Nephron (organoid): ENCODE results near the gene TMEM200B.
"Not testable (repeated sequence)": the region's sequence is repeated elsewhere in the genome, so short reads cannot be mapped to it uniquely, and the experiment has no call there.

Experiments
- H3K27ac Mint-ChIP-seq, 3 experiments: 2 replicates each; pipeline ENCODE4 v1.8.0; 2020; ENCODE audit warnings: mixed read lengths in 3 of 3, mild to moderate bottlenecking in 2 of 3, moderate library complexity in 1 of 3
- H3K27me3 Mint-ChIP-seq: 2 replicates; pipeline ENCODE4 v1.8.0; 2021; ENCODE audit warnings: low read depth, mild to moderate bottlenecking, moderate library complexity, mixed read lengths
- H3K36me3 Mint-ChIP-seq: 2 replicates; pipeline ENCODE4 v1.8.0; 2020; ENCODE audit warnings: low read depth, mixed read lengths
- H3K4me1 Mint-ChIP-seq: 2 replicates; pipeline ENCODE4 v1.8.0; 2020; ENCODE audit warnings: mixed read lengths
- H3K4me3 Mint-ChIP-seq, 3 experiments: 2 replicates each; pipeline ENCODE4 v1.8.0; 2020; ENCODE audit warnings: mild to moderate bottlenecking in 3 of 3, mixed read lengths in 3 of 3, moderate library complexity in 2 of 3
- H3K9me3 Mint-ChIP-seq: 2 replicates; pipeline ENCODE4 v1.8.0; 2020; ENCODE audit warnings: mixed read lengths
- TF ChIP-seq, protein P1 (sequence below), 3 experiments: fragments of 200-600 bp; sonication (generic); IDR thresholded peaks; one replicate each; pipeline ENCODE4 v1.5.0; 2021; ENCODE audit warnings: antibody characterized with exemption in 3 of 3; ENCODE audit not compliant: unreplicated experiment in 3 of 3

The TMEM200B gene

DNA sequence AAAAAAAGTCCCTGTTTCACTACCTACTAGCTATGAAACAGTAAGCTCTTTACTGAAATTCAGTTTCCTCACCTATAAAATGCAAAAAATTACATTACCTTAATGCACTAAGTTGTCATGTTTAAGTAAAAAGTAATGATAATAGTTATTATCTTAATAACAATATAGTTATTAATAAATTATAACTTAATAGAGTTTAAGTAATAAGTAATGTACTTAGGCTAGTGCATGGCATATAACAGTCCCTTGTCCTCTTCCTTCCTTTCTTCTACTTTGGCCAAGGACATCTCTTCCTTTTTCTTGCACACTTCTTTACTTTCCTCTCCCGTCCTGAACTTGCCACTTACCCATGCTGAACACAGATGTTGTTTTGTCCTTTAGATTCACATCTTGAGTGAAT is 9.0 kb downstream of the TMEM200B start:
- H3K4me3 Mint-ChIP-seq: no peak overlapping the region
- H3K36me3 Mint-ChIP-seq: peaks cover 42% of the 10 kb centered on the region
- no peak overlapping the region for H3K27ac Mint-ChIP-seq
- no peaks in the 10 kb centered on the region for H3K9me3 Mint-ChIP-seq
- peaks cover 5% of the 10 kb centered on the region for H3K4me1 Mint-ChIP-seq
- TF ChIP-seq, protein P1, sequence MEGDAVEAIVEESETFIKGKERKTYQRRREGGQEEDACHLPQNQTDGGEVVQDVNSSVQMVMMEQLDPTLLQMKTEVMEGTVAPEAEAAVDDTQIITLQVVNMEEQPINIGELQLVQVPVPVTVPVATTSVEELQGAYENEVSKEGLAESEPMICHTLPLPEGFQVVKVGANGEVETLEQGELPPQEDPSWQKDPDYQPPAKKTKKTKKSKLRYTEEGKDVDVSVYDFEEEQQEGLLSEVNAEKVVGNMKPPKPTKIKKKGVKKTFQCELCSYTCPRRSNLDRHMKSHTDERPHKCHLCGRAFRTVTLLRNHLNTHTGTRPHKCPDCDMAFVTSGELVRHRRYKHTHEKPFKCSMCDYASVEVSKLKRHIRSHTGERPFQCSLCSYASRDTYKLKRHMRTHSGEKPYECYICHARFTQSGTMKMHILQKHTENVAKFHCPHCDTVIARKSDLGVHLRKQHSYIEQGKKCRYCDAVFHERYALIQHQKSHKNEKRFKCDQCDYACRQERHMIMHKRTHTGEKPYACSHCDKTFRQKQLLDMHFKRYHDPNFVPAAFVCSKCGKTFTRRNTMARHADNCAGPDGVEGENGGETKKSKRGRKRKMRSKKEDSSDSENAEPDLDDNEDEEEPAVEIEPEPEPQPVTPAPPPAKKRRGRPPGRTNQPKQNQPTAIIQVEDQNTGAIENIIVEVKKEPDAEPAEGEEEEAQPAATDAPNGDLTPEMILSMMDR (IDR thresholded peaks at IDR 0.05; ENCODE audit: unreplicated experiment in 3 of 3): no peak
- H3K27me3 Mint-ChIP-seq: peaks cover 13% of the 10 kb centered on the region

DNA sequence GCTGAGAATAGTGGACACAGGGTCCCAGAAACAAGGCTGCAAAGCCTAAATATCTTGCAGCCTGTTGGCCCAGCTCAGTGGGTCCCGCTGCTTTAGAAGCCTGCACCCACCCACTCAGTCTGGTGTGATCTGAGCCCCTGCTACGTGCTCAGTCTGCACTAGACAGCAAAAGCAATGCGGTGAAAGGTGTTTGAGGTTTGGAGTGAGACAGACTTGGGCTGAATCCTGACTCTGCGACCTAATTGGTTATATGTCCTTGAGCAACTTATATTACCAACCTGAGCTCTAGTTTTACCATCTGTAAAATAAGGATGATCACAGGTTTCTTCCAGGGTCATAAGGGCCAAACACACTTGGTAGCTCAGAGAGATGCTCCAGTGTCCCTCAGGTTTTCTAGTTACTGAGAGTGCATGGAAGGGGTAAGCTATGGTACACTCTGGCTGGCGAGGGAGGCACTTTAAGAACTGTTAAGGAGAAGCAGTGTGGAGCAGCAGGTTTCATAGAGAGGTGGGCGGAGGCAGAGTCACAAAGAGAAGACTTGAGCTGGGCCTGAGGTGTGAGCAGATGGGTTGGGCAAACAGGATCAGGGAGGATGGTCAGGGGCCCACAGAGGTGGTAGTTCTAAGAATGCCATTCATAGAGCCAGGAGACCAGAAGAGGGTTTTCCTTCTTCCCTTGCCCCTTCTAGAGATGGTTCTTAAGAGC is 10.1 kb downstream of the TMEM200B start:
- TF ChIP-seq, protein P1 (IDR thresholded peaks at IDR 0.05; ENCODE audit: unreplicated experiment in 3 of 3): no peak
- H3K27me3 Mint-ChIP-seq: peaks cover 3% of the 10 kb centered on the region
- H3K4me1 Mint-ChIP-seq: no peaks in the 10 kb centered on the region
- H3K4me3 Mint-ChIP-seq: no peak overlapping the region
- no peak overlapping the region for H3K27ac Mint-ChIP-seq
- no peaks in the 10 kb centered on the region for H3K9me3 Mint-ChIP-seq
- peaks cover 44% of the 10 kb centered on the region for H3K36me3 Mint-ChIP-seq

DNA sequence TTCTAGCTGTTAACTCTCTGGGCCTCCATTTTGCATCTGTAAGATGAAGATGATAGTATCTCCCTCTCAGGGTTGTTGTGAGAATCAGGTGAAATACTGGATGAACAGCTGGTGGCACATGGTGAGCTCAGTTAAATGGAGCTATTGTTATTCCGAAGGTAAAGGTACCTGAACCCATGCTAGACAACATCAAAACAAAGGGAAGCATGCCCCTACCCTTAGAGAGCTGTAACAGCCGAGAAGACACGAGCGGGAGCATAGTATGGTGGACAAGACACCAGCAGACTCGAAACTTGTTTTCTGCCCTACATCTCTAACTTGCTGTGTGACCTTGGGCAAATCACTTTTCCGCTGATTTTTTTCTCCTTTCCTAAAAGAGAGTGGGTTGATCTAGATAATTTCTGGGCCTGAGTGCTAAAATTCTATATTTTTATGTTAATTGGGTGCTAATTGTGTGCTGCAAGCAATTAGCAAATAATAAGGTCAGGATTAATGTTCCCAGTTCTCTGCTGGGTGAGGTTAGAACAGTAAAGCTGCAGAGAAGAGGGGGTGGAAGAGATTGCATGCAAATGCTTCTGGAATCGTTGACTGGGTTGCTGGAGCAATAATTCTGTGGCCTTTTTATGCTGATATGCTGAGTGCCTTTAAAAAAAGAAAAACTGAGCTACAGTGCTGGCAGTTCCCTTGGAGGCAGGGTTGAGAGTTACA is 10.8 kb downstream of the TMEM200B start:
- Mint-ChIP-seq H3K36me3 (peaks cover 44% of the 10 kb centered on the region), H3K4me1 (no peaks in the 10 kb centered on the region), H3K27ac (no peak overlapping the region), H3K9me3 (no peaks in the 10 kb centered on the region), H3K27me3 (no peaks in the 10 kb centered on the region), H3K4me3 (no peak overlapping the region)
- TF ChIP-seq, protein P1 (IDR thresholded peaks at IDR 0.05; ENCODE audit: unreplicated experiment in 3 of 3): no peak

DNA sequence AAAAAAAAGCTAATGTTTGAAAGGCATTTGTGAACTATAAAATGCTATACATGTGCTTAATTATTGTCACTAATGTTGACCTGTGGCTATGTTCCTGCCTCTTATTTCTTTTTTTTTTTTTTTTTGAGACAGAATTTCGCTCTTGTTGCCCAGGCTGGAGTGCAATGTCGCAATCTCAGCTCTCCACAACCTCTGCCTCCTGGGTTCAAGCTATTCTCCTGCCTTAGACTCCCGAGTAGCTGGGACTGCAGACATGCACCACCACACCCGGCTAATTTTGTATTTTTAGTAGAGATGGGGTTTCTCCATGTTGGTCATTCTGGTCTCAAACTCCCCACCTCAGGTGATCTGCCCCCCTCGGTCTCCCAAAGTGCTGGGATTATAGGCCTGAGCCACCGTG is 15.7 kb downstream of the TMEM200B start:
- not testable (repeated sequence) for H3K9me3 Mint-ChIP-seq, H3K4me3 Mint-ChIP-seq, H3K27ac Mint-ChIP-seq, H3K4me1 Mint-ChIP-seq, H3K27me3 Mint-ChIP-seq
- H3K36me3 Mint-ChIP-seq: peaks cover 25% of the 10 kb centered on the region

DNA sequence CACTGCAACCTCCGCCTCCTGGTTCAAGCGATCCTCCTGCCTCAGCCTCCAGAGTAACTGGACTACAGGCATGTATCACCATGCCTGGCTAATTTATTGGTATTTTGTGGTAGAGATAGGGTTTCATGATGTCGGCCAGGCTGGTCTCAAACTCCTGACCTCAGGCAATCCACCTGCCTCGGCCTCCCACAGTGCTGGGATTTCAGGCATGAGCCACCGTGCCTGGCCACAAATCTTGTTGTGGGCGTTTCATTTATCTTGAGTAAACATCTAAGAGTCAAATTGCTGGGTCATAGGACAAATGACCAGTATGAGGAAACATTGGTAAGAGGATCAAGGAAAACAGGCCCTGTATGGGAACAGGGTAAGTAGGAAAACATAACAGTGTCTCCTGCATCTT is 17.9 kb downstream of the TMEM200B start:
- Mint-ChIP-seq H3K36me3 (peaks cover 30% of the 10 kb centered on the region), H3K9me3 (no peaks in the 10 kb centered on the region), H3K4me1 (no peaks in the 10 kb centered on the region), H3K27me3 (no peaks in the 10 kb centered on the region), H3K27ac (peak overlapping the region in 2 of 3 experiments; percentile 21 to 38), H3K4me3 (no peak overlapping the region)
- TF ChIP-seq, protein P1 (IDR thresholded peaks at IDR 0.05; ENCODE audit: unreplicated experiment in 3 of 3): no peak

DNA sequence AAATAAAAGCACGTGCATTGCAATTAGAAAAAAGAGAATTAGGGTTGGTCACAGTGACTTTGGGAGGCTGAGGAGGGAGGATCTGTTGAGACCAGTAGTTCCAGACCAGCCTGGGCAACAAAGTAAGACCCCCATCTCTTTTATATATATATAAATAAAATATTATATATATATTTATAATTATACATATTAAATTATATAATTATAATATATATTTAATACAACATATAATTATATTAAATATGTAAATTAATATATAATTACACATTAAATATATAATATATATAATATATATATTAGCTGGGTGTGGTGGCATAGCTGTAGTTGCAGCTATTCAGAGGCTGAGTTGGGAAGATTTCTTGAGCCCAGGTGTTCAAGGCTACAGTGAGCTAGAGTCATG is 23.2 kb downstream of the TMEM200B start:
- H3K4me3 Mint-ChIP-seq: no peak overlapping the region
- no peak overlapping the region for H3K27ac Mint-ChIP-seq
- TF ChIP-seq, protein P1 (IDR thresholded peaks at IDR 0.05; ENCODE audit: unreplicated experiment in 3 of 3): no peak

More for the DNA sequence above, 23.2 kb downstream of the TMEM200B start:
- Mint-ChIP-seq H3K36me3 (peaks cover 30% of the 10 kb centered on the region), H3K27me3 (no peaks in the 10 kb centered on the region), H3K9me3 (no peaks in the 10 kb centered on the region), H3K4me1 (peaks cover 10% of the 10 kb centered on the region)
